GM18868 (cell line): ENCODE measurements around the gene NLRC5.
"Not testable (repeated sequence)": the region's sequence is repeated elsewhere in the genome, so short reads cannot be mapped to it uniquely, and the experiment has no call there.

ENCODE experiments used
- ATAC-seq: cut with Tn5 transposase; IDR thresholded peaks from one replicate; pipeline ENCODE4 v1.9.1; 2021; ENCODE audit warnings: mild to moderate bottlenecking, moderate library complexity; ENCODE audit not compliant: unreplicated experiment

The NLRC5 gene

DNA sequence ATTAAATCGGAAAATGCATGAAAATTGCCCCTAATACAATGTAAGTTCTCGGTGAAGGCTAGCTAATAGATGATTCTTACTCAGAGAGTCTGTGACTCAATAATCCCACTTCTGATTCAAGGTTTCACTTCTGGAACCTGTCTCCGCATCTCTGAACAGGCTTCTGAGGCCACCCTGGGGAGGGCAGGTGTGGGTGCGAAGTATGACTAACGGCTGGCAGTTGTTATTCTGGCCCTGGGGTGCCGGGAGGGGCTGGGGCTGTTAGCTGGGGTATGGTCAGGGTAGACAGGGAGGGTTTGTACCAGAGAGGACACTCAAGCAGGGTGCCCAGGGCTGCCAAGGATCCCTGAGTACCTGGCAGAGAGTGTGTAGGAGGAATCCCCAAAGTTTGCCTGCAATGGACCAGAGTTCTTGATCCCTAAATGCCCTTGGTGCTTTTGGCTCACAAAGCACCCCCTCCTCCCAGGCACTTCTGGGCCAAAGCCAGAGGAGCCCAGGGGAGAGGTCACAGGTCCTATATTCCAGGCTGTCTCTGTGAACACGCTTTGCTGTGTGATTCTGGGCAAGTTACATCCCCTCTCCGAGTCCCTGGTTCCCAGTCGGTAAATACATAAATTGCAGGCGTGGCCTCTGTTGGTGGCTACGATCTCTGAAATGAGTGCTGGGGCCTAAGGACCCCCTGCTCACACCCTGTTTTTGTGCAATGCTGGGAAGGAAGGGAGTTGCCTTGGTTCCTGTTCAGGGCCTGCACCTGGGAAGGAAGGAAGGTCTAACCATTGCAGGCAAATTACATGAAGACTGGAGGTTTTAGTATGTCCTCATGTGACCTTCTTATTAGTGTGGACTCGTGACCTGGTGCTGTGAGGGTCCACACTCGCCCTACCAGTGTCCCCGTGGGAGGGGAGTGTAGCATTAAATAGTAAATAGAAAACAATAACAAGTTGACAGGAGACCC, 53.1 kb downstream of the NLRC5 start:
- peak; percentile 66 for ATAC-seq

DNA sequence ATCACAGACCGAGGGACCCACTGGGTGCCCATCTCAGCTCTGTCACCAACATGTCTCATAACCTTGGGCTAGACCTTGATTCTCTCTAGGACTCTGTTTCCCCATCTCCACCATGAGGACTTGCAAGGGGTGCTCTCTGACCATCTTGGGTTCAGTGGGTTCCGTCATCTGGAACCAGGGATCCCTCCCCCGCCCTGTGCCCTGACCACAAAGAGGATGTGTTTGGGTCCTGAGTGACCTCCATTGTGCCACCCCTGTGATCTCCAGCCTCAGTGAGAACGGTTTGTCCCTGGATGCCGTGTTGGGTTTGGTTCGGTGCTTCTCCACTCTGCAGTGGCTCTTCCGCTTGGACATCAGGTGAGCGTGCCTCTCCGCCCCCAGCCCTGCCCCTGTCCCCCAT, 53.9 kb downstream of the NLRC5 start:
- ATAC-seq, result no peak

GRCh38 chr16:57044931-57045693, 55.8 kb downstream of the NLRC5 start:
- ATAC-seq, result no peak

DNA sequence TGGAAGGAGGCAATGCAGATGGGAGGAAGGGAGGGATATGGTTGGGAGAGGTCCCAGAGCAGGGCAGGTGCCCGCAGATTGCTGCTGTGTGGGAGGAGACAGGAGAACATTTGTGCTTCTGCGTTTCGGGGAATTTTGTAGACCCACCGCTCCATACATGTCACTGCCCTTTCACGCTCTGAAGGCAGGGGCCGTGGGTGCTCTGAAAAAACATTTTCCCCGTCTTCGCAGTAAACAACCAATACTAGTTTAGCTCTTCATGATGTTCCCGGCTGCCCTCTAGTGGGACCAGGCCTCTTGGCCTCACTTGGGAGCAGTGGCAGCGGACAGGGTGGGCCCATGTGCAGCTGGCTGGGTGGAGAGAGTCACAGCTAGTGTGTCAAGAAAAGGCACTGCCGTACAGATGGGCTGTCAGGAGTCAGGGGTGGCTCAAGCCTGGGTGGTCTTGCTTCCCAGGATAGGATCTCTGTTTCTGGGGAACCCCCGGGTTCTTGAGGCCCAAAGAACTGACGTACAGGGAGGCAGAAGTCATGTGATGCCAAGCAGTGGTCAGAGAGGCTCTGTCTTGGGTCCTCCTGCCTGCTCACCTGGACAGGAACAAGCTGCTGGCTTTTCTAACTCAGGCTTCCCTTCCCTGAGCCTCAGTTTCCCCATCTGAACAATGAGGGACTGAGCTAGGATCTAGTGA, 56.5 kb downstream of the NLRC5 start:
- ATAC-seq, result no peak

DNA sequence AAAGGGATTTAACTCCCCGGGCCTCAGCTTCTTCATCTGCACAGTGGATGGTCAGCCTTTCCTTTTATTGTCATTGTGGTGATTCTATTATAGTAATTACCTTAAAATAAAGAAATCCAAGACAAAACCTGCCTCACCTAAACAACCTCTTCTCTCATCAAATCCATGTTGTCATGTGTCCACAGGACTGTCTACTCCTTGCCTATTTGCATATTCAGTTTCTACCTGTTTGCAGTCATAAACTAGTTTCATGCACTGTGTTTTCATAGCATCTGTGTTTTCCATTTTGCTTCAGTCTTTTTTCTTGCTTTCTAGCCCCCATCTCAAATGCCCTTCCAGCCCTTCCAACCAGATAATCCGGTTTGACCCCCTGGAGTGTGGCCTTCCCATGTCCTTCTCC, 58.7 kb downstream of the NLRC5 start:
- no peak for ATAC-seq

- ATAC-seq, result peak; percentile 74
Observed at GRCh38 chr16:57049678-57050077, 60.3 kb downstream of the NLRC5 start.

DNA sequence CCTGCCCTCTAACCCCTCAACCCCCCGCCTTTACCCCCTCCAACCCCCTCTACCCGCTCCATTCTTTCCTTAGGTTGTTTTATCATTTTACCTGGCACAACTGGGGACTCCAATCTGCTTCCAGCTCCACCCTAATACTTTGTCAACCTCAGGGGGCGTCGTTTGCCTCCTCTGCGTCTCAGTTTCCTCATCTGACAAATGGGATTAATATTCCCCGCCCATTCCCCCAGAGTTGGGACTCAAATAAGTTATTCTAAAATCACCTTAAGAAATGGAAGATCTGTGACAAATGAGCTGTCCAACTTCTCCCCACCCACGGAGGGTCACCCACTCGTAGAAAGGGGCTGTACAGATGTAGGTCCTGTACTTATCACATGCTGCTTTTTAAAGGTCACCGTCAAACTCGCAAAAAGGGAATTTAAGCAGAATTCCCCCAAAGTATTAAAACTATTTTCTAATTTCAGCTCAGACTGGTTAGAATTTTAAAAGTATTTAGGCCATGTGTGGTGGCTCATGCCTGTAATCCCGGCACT, 62.4 kb downstream of the NLRC5 start:
- ATAC-seq, result no peak

DNA sequence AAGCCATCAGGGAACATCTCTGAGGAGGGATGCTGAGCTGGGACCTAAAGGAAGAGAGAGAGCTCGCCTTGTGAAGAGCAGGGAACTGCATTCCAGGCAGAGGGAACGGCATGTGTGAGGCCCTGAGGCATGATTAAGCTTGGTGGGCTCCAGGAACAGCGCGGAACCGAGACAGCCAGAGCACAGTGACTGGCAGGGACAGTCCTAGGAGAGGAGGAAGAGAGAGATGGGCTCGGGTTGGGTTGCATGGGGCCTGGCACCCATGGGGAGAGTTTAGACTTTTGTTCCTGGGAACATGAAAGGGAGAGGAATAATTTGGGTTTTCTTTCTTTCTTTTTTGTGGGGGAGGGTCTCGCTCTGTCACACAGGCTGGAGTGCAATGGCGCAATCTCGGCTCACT, 63.8 kb downstream of the NLRC5 start:
- no peak for ATAC-seq

DNA sequence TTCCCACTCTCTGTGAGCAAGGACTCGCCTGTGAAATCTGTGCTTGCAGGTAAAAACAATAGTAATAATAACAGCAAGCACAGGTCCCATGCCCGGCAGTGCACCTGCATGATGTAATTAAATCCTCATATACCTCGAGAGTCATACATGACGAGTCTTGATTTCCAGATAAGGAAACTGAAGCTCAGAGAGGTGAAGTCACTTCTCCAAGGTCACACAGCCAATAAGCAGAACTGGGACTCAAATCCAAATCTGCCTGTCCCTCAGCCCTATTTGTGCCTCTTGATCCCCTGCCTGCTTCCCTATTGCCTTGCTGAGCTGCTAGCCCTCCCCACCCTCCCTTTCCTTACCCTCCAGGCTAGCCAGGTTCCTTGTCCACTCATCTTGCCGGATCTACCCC, 65.0 kb downstream of the NLRC5 start:
- no peak for ATAC-seq

DNA sequence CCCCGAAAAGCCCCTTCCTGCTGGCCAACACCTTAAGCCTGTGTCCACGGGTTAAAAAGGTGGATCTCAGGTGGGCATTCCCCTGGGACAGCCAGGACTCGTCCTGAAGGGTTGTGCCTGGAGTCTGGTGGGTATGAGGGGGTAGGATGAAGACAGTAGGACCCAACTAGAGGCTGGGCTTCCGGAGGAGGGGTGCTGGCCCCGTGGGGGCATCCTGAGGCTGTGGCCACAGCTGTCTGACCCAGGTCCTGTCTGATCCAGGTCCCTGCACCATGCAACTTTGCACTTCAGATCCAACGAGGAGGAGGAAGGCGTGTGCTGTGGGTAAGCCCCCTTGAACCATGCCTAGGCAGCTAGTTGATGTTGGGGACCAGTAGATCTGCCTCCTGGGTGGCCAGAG, 65.4 kb downstream of the NLRC5 start:
- ATAC-seq, result no peak

GRCh38 chr16:57055671-57056070, 66.3 kb downstream of the NLRC5 start:
- no peak for ATAC-seq

- ATAC-seq, result no peak
Observed at GRCh38 chr16:57058291-57058861, 69.0 kb downstream of the NLRC5 start.

DNA sequence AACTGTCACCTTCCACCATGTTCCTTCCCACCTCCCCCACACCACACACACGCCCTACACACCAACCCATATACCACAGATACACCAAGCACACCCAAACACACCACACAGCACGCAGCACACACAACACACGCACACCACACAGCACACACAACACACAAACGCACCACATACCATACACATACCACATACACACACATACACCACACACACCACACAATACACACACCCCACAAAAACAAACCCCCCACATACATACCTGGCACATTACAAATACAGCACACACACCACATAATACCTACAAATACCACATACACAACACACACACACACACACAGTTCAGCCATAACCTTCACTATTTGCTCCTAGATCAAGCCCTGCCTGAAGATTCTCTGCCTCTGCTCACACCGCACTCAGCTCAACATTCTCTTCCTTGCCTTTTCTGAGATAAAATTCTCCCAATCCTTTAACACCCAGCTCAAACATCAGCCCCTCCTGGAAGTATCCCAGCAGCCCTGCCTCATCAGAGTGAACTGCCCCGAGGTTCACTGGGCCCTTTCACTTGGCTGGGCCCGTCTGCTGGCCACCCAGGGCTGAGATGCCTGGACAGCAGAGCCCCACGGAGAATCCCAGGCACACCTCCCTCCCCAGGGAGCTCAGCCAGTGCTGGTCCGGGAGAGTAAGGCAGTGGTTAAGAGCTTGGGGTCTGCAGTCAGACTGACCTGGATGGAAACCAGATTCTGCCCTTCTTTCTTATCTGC, 71.1 kb downstream of the NLRC5 start:
- no peak for ATAC-seq

- no peak for ATAC-seq
Observed at GRCh38 chr16:57061084-57061905, 71.9 kb downstream of the NLRC5 start.

- ATAC-seq, result no peak
Observed at GRCh38 chr16:57062329-57062728, 73.0 kb downstream of the NLRC5 start.

DNA sequence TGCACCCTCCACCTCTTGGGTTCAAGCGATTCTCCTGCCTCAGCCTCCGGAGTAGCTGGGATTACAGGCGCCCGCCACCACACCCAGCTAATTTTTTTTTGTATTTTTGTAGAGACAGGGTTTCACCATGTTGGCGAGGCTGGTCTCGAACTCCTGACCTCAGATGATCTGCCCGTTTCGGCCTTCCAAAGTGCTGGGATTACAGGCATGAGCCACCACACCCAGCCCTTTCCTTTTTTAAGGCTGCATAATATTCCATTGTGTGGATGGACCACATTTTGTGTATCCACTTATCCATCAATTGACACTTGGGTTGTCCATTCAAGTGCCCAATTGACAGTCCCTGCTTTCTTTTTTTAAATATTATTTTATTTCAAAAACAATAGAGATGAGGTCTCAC, 73.8 kb downstream of the NLRC5 start:
- not testable (repeated sequence) for ATAC-seq

GRCh38 chr16:57064995-57065394, 75.6 kb downstream of the NLRC5 start:
- no peak for ATAC-seq

DNA sequence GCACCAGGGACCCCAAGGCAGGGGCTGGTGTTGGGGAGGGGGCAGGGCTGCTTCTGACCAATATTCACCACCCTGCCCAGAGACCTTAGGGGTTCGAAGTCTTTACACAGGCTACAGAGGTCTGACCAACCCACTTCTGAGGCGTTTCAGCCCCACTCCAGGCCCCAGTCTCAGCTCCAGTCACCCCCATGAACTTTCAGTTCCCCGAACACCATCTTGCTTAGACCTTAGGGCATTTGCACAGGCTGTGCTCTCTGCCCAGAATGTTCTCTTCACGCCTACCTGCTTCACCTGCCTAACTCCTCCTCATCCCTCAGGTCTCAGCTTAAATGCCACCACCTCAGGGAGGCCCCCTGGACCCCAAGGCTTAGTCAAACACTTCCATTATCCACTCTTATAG, 77.3 kb downstream of the NLRC5 start:
- ATAC-seq, result no peak

- ATAC-seq, result no peak
Observed at GRCh38 chr16:57067347-57067746, 78.0 kb downstream of the NLRC5 start.
